ENCODE measurements around the gene TMEM132D. TPM values are rescaled to one million over a fixed set of nuclear protein-coding genes. Genes with fewer than 3 reads are reported as not detected.

The TMEM132D gene
- total and polyA plus RNA-seq, 2 of the 8 experiments (the other 6 are each of a cell fraction or from before 2014, with no cell fraction given): 3.5 to 10.1 TPM

GRCh38 chr12:129378496-129378895, 525.3 kb downstream of the TMEM132D start (continued):
- TF ChIP-seq CTCF (IDR thresholded peaks at IDR 0.05; ENCODE audit: control extremely low read depth in 1 of 3, insufficient read depth in 1 of 3, low read depth in 1 of 3, low read length in 3 of 3) (no peak), SIRT6 (IDR thresholded peaks at IDR 0.05; ENCODE audit: low read length) (no peak), KDM1A (IDR thresholded peaks at IDR 0.05; ENCODE audit: borderline replicate concordance, low read length) (no peak), POLR2AphosphoS5 (IDR thresholded peaks at IDR 0.05; ENCODE audit: low read depth, low read length) (no peak), GABPA (IDR thresholded peaks at IDR 0.05; ENCODE audit: borderline replicate concordance, insufficient read depth, low read length) (no peak), SP2 (IDR thresholded peaks at IDR 0.05; ENCODE audit: low read length) (no peak), KDM4A (IDR thresholded peaks at IDR 0.05; ENCODE audit: low read depth, low read length, severe bottlenecking) (no peak)

All from H1 (cell line).